A549 (cell line): ENCODE results near the gene HEYL. TPM values are rescaled to one million over a fixed set of nuclear protein-coding genes. Genes with fewer than 3 reads are reported as not detected.

ENCODE experiments used
- ATAC-seq, 2 experiments: fragments of 200-7000 bp in 1 of 2; fragments of >200 bp in 1 of 2; cut with Nextera tagmentation in 1 of 2; cut with Tn5 transposase in 1 of 2; 3 replicates each; pipeline versions ENCODE4 v1.8.0 to v1.9.1; 2018 to 2020; ENCODE audit warnings: mild to moderate bottlenecking in 1 of 2, moderate library complexity in 1 of 2
- CTCF ChIA-PET: fragments of 300-600 bp; sonication (Branson Sonifier 250); formaldehyde crosslinking; extraction: SDS; loops from one replicate; lab custom pipeline; 2021; ENCODE audit warnings: antibody characterized with exemption, inconsistent platforms; lab: Yijun Ruan, JAX
- POLR2A ChIA-PET: fragments of 350-600 bp; formaldehyde crosslinking; extraction: SDS; loops from one replicate; lab custom pipeline; 2021; ENCODE audit warnings: antibody characterized with exemption, inconsistent platforms; lab: Yijun Ruan, JAX
- DNase-seq, 2 experiments: peaks; one replicate each; pipeline versions ENCODE4 v3.0.0 to v3.0.0-alpha.2; 2011 to 2016; ENCODE audit warnings: low read depth in 1 of 2, low spot score in 1 of 2
- FAIRE-seq: peaks from 2 replicates; lab custom pipeline; 2011; peaks lifted over from hg19 to GRCh38; lab: Jason Lieb, UNC
- H3K27ac ChIP-seq, 2 experiments: fragments of >200 bp; sonication (Bioruptor Twin); formaldehyde crosslinking; 3 replicates each; pipeline ENCODE4 v1.5.1; 2016 to 2017
- H3K4me1 ChIP-seq: fragments of >200 bp; sonication (Bioruptor Twin); formaldehyde crosslinking; 3 replicates; pipeline ENCODE4 v1.6.1; 2016
- H3K4me2 ChIP-seq: fragments of >200 bp; sonication (Bioruptor Twin); formaldehyde crosslinking; 3 replicates; pipeline ENCODE4 v1.6.1; 2016
- H3K4me3 ChIP-seq: fragments of >200 bp; sonication (Bioruptor Twin); formaldehyde crosslinking; 3 replicates; pipeline ENCODE4 v1.5.1; 2016
- H3K9me3 ChIP-seq: fragments of >200 bp; sonication (Bioruptor Twin); formaldehyde crosslinking; 3 replicates; pipeline ENCODE4 v1.6.1; 2016
- CBX2 ChIP-seq: fragments of 200-600 bp; sonication (generic); IDR thresholded peaks from 2 replicates; pipeline ENCODE4 v1.6.1; 2016; ENCODE audit warnings: low read depth, mild to moderate bottlenecking, borderline replicate concordance
- CBX8 ChIP-seq: fragments of 200-600 bp; sonication (generic); IDR thresholded peaks from 2 replicates; pipeline ENCODE4 v1.6.1; 2016
- CHD4 ChIP-seq: fragments of 200-600 bp; sonication (generic); IDR thresholded peaks from 2 replicates; pipeline ENCODE4 v1.6.1; 2016; ENCODE audit warnings: antibody characterized with exemption, mild to moderate bottlenecking, borderline replicate concordance
- FOSL2 ChIP-seq, 2 experiments: fragments of 450-650 bp in 1 of 2; fragments of >200 bp in 1 of 2; sonication (Bioruptor Twin) in 1 of 2; formaldehyde crosslinking; IDR thresholded peaks; 2 replicates each; pipeline versions ENCODE4 v1.5.0 to v1.6.1; 2016 to 2020; ENCODE audit warnings: mild to moderate bottlenecking in 1 of 2, moderate library complexity in 1 of 2
- GATA3 ChIP-seq: IDR thresholded peaks from 2 replicates; pipeline ENCODE4 v1.6.1; 2012; ENCODE audit warnings: borderline replicate concordance
- HDAC2 ChIP-seq: fragments of 200-600 bp; sonication (generic); IDR thresholded peaks from 2 replicates; pipeline ENCODE4 v1.6.1; 2016
- HOXB13 ChIP-seq: fragments of 250-450 bp; sonication (Bioruptor Pico); IDR thresholded peaks from 2 replicates; pipeline ENCODE4 v1.5.0; 2020; ENCODE audit warnings: low read depth, mild to moderate bottlenecking, moderate library complexity
- JUN ChIP-seq, 2 experiments: fragments of >200 bp; sonication (Bioruptor Twin); formaldehyde crosslinking; IDR thresholded peaks; 2 replicates in 1 of 2; 3 replicates in 1 of 2; pipeline ENCODE4 v1.6.1; 2016 to 2017
- JUNB ChIP-seq: fragments of >200 bp; sonication (Bioruptor Twin); formaldehyde crosslinking; IDR thresholded peaks from 2 replicates; pipeline ENCODE4 v1.6.1; 2016
- KDM1A ChIP-seq: fragments of 200-600 bp; sonication (generic); IDR thresholded peaks from 2 replicates; pipeline ENCODE4 v1.6.1; 2016; ENCODE audit warnings: low read depth, mild to moderate bottlenecking
- KDM5A ChIP-seq: fragments of 200-600 bp; sonication (generic); IDR thresholded peaks from 2 replicates; pipeline ENCODE4 v1.6.1; 2016; ENCODE audit warnings: antibody characterized with exemption, mild to moderate bottlenecking
- MYC ChIP-seq: IDR thresholded peaks from 2 replicates; pipeline ENCODE4 v1.6.1; 2012; ENCODE audit warnings: mild to moderate bottlenecking, inconsistent platforms, low read length, improper control_type of control experiment, borderline replicate concordance
- POLR2A ChIP-seq: IDR thresholded peaks from 2 replicates; pipeline ENCODE4 v1.6.1; 2012; ENCODE audit warnings: mild to moderate bottlenecking, low read length
- SMC3 ChIP-seq: fragments of >200 bp; sonication (Bioruptor Twin); formaldehyde crosslinking; IDR thresholded peaks from 3 replicates; pipeline ENCODE4 v1.6.1; 2018; ENCODE audit warnings: inconsistent platforms
- WGBS: methylation state at CpG from one replicate; pipeline ENCODE4 v1.1.6; 2017; ENCODE audit errors: missing lambda C conversion rate; 5-methylcytosine and 5-hydroxymethylcytosine counted together
- polyA plus RNA-seq, 4 experiments: library from polyadenylated mRNA; depleted of rRNA in 3 of 4; stranded (reverse); fragments of >200 nt; fragmentation: RNase III in 1 of 4; extraction: RNeasy Plus Mini Kit Qiagen cat#74134 plus additional on column Dnase treatment in 1 of 4; gene quantifications; 2 replicates in 3 of 4; 3 replicates in 1 of 4; pipeline ENCODE4 v1.2.3, GENCODE V29; 2011 to 2017
- TF ChIP-seq, protein P1 (sequence below): fragments of 250-450 bp; sonication (Bioruptor Pico); IDR thresholded peaks from 2 replicates; pipeline ENCODE4 v1.5.0; 2020; ENCODE audit warnings: low read depth, mild to moderate bottlenecking, moderate library complexity
- TF ChIP-seq, protein P2 (sequence below): fragments of >200 bp; sonication (Bioruptor Twin); formaldehyde crosslinking; IDR thresholded peaks from 3 replicates; pipeline ENCODE4 v1.5.1; 2016
- TF ChIP-seq, protein P3 (sequence below): fragments of >200 bp; sonication (Bioruptor Twin); formaldehyde crosslinking; IDR thresholded peaks from 2 replicates; pipeline ENCODE4 v1.6.1; 2016
- TF ChIP-seq, protein P4 (sequence below): IDR thresholded peaks from 2 replicates; pipeline ENCODE4 v1.6.1; 2012
- TF ChIP-seq, protein P5 (sequence below): fragments of 200-600 bp; sonication (generic); IDR thresholded peaks from 2 replicates; pipeline ENCODE4 v1.6.1; 2016; ENCODE audit warnings: antibody characterized with exemption, mild to moderate bottlenecking, moderate library complexity
- TF ChIP-seq, protein P6 (sequence below): fragments of >200 bp; sonication (Bioruptor Twin); formaldehyde crosslinking; IDR thresholded peaks from 3 replicates; pipeline ENCODE4 v1.6.1; 2016

Gene HEYL
- polyA plus RNA-seq, 2 of the 4 experiments (the other 2 are of a cell fraction): 2.2 to 2.3 TPM

DNA sequence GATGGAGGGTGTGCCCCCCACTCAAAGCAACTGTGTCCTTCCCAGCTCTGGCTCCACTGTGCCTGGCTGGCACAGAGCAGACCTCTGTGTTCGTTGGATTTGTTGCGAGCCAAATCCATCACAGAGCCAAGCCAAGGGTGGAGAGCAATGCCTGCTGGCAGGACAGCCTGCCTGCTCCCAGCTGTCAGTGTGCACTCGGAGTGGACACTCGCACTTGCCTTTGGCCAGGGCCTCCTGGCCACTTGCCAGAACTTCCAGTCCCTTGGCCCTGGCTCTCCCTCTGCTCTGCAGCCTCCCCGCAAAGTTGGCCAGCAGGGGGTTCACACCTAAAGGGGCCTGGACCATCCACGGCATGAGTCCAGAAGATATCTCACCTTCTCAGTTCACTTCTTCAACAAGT is 16.4 kb downstream of the HEYL start:
- H3K27ac ChIP-seq: no peak overlapping the region
- ChIA-PET POLR2A (no interaction called here), CTCF (interaction anchor here (1.3 to 3.8 kb wide), 5 partner anchors 9 to 31 kb away, joined by 3 to 21 read pairs (median 3); no protein-coding TSS in a partner anchor)
- no peak for TF ChIP-seq HDAC2
- TF ChIP-seq, protein P1, sequence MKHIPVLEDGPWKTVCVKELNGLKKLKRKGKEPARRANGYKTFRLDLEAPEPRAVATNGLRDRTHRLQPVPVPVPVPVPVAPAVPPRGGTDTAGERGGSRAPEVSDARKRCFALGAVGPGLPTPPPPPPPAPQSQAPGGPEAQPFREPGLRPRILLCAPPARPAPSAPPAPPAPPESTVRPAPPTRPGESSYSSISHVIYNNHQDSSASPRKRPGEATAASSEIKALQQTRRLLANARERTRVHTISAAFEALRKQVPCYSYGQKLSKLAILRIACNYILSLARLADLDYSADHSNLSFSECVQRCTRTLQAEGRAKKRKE (CRISPR knock-in tag): no peak
- TF ChIP-seq, protein P2, sequence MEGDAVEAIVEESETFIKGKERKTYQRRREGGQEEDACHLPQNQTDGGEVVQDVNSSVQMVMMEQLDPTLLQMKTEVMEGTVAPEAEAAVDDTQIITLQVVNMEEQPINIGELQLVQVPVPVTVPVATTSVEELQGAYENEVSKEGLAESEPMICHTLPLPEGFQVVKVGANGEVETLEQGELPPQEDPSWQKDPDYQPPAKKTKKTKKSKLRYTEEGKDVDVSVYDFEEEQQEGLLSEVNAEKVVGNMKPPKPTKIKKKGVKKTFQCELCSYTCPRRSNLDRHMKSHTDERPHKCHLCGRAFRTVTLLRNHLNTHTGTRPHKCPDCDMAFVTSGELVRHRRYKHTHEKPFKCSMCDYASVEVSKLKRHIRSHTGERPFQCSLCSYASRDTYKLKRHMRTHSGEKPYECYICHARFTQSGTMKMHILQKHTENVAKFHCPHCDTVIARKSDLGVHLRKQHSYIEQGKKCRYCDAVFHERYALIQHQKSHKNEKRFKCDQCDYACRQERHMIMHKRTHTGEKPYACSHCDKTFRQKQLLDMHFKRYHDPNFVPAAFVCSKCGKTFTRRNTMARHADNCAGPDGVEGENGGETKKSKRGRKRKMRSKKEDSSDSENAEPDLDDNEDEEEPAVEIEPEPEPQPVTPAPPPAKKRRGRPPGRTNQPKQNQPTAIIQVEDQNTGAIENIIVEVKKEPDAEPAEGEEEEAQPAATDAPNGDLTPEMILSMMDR: no peak
- no peak for TF ChIP-seq KDM1A
- TF ChIP-seq CBX8: no peak
- TF ChIP-seq, protein P3, sequence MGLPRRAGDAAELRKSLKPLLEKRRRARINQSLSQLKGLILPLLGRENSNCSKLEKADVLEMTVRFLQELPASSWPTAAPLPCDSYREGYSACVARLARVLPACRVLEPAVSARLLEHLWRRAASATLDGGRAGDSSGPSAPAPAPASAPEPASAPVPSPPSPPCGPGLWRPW: no peak
- no peak for TF ChIP-seq GATA3
- TF ChIP-seq, protein P4, sequence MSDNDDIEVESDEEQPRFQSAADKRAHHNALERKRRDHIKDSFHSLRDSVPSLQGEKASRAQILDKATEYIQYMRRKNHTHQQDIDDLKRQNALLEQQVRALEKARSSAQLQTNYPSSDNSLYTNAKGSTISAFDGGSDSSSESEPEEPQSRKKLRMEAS: no peak
- no peak for TF ChIP-seq HOXB13 (CRISPR knock-in tag)
- no peak for TF ChIP-seq FOSL2 (IDR thresholded peaks at IDR 0.05)
- TF ChIP-seq FOSL2 (CRISPR knock-in tag; IDR thresholded peaks at IDR 0.05): no peak
- TF ChIP-seq JUN (IDR thresholded peaks at IDR 0.05): no peak
- TF ChIP-seq, protein P5, sequence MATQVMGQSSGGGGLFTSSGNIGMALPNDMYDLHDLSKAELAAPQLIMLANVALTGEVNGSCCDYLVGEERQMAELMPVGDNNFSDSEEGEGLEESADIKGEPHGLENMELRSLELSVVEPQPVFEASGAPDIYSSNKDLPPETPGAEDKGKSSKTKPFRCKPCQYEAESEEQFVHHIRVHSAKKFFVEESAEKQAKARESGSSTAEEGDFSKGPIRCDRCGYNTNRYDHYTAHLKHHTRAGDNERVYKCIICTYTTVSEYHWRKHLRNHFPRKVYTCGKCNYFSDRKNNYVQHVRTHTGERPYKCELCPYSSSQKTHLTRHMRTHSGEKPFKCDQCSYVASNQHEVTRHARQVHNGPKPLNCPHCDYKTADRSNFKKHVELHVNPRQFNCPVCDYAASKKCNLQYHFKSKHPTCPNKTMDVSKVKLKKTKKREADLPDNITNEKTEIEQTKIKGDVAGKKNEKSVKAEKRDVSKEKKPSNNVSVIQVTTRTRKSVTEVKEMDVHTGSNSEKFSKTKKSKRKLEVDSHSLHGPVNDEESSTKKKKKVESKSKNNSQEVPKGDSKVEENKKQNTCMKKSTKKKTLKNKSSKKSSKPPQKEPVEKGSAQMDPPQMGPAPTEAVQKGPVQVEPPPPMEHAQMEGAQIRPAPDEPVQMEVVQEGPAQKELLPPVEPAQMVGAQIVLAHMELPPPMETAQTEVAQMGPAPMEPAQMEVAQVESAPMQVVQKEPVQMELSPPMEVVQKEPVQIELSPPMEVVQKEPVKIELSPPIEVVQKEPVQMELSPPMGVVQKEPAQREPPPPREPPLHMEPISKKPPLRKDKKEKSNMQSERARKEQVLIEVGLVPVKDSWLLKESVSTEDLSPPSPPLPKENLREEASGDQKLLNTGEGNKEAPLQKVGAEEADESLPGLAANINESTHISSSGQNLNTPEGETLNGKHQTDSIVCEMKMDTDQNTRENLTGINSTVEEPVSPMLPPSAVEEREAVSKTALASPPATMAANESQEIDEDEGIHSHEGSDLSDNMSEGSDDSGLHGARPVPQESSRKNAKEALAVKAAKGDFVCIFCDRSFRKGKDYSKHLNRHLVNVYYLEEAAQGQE: no peak
- no peak for TF ChIP-seq POLR2A
- TF ChIP-seq SMC3: no peak
- TF ChIP-seq, protein P6, sequence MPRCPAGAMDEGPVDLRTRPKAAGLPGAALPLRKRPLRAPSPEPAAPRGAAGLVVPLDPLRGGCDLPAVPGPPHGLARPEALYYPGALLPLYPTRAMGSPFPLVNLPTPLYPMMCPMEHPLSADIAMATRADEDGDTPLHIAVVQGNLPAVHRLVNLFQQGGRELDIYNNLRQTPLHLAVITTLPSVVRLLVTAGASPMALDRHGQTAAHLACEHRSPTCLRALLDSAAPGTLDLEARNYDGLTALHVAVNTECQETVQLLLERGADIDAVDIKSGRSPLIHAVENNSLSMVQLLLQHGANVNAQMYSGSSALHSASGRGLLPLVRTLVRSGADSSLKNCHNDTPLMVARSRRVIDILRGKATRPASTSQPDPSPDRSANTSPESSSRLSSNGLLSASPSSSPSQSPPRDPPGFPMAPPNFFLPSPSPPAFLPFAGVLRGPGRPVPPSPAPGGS: no peak
- TF ChIP-seq CHD4: no peak
- no peak for TF ChIP-seq KDM5A
- TF ChIP-seq MYC: no peak
- no peak overlapping the region for H3K4me2 ChIP-seq
- no peaks in the 10 kb centered on the region for H3K4me1 ChIP-seq
- no peak overlapping the region for H3K4me3 ChIP-seq
- no peak for FAIRE-seq
- 75% methylated on average over 4 of the region's 6 CpGs for whole genome bisulfite sequencing
- ATAC-seq: no peak
- no peak for DNase-seq
- H3K9me3 ChIP-seq: no peaks in the 10 kb centered on the region

DNA sequence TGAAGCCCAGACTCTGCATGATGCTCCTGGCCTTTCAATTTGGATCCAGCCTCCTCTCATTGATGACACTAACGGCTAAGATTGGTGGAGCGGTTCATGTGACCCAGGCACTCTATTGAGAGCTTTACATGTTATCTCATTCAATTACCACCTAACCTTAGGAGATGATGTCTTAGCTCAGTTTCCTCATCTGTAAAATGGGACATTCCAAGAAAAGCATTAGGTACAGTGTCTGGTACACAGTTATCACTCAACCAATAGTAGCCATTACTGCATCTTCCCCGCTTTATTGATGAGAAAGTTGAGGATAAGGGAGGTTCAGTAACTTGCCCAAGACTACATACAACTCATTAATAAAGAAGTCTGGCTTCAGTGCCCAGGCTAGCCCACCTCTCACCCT is 17.0 kb downstream of the HEYL start:
- H3K4me3 ChIP-seq: no peak overlapping the region
- CTCF ChIA-PET: interaction anchor here (1.3 to 3.8 kb wide), 4 partner anchors 10 to 31 kb away, joined by 3 to 21 read pairs (median 4); no protein-coding TSS in a partner anchor
- no peak for DNase-seq
- TF ChIP-seq CHD4 (no peak), JUNB (no peak), CBX2 (no peak), HOXB13 (CRISPR knock-in tag) (no peak), SMC3 (no peak)
- TF ChIP-seq, all 56 proteins: peak for 0
- Histone ChIP-seq H3K4me1 (no peaks in the 10 kb centered on the region), H3K9me3 (no peaks in the 10 kb centered on the region), H3K4me2 (no peak overlapping the region), H3K27ac (no peak overlapping the region)
- FAIRE-seq: no peak
- no peak for ATAC-seq
- 87% methylated on average over 3 of the region's 3 CpGs for WGBS
- POLR2A ChIA-PET: no interaction called here
